H1 (cell line): ENCODE data around the gene USP43.

Source experiments
- CTCF ChIP-seq, 3 experiments: IDR thresholded peaks; 1 replicate in 2 of 3; 2 replicates in 1 of 3; pipeline versions ENCODE4 v1.5.1 to v1.6.1; 2011; ENCODE audit warnings: low read length in 3 of 3, mild to moderate bottlenecking in 3 of 3, inconsistent platforms in 2 of 3, low read depth in 1 of 3, moderate library complexity in 1 of 3; ENCODE audit not compliant: insufficient read depth in 1 of 3; ENCODE audit errors: control extremely low read depth in 1 of 3
- EZH2 ChIP-seq: fragments of 200-600 bp; sonication (generic); IDR thresholded peaks from 2 replicates; pipeline ENCODE4 v1.7.1; 2012; ENCODE audit warnings: low read depth, mild to moderate bottlenecking, moderate library complexity, low read length, inconsistent platforms; ENCODE audit not compliant: severe bottlenecking
- POLR2AphosphoS5 ChIP-seq: IDR thresholded peaks from 2 replicates; pipeline ENCODE4 v1.6.1; 2011; ENCODE audit warnings: low read depth, low read length

GRCh38 chr17:9628509-9628908 lies 16.8 kb upstream of the USP43 start:
- TF ChIP-seq EZH2 (no peak), POLR2AphosphoS5 (no peak), CTCF (IDR thresholded peaks at IDR 0.05; ENCODE audit: control extremely low read depth in 1 of 3, insufficient read depth in 1 of 3, low read depth in 1 of 3, low read length in 3 of 3) (peak in 1 of 3 experiments; percentile 5; a peak in 1 of 4 replicates)
